Measurements from ENCODE around the gene ZNF133.

The ZNF133 gene

GRCh38 chr20:18364768-18365167 lies 76.4 kb downstream of the ZNF133 start:
- DNase-seq, result no peak

All from HCEC 1CT (cell line).